PC-3 (cell line): ENCODE results near the gene MEP1B. TPM values are rescaled to one million over a fixed set of nuclear protein-coding genes. Genes with fewer than 3 reads are reported as not detected.

Source experiments
- ATAC-seq: fragments of 200-7000 bp; cut with Tn5 transposase; 2 replicates; pipeline ENCODE4 v1.9.1; 2020; ENCODE audit warnings: mild to moderate bottlenecking, moderate library complexity
- BruUV-seq: library from RNA; stranded (reverse); fragments of 400-500 nt; replicated peaks from 2 replicates; lab custom pipeline; 2021; lab: Mats Ljungman, UMichigan
- CTCF ChIA-PET: fragments of 300-600 bp; sonication (Branson Sonifier 250); formaldehyde crosslinking; loops from one replicate; lab custom pipeline; 2022; ENCODE audit warnings: antibody characterized with exemption; lab: Charles Lee
- POLR2A ChIA-PET: fragments of 300-600 bp; sonication (Branson Sonifier 250); formaldehyde crosslinking; loops from one replicate; lab custom pipeline; 2022; ENCODE audit warnings: antibody characterized with exemption; ENCODE audit not compliant: unreplicated experiment; lab: Charles Lee
- DNase-seq: peaks from one replicate; pipeline ENCODE4 v3.0.0-alpha.2; 2015
- H2AFZ ChIP-seq: fragments of 300-600 bp; sonication (generic); 2 replicates; pipeline ENCODE4 v1.6.0; 2016; ENCODE audit warnings: antibody characterized with exemption, low read length
- H3F3A ChIP-seq: fragments of 300-600 bp; sonication (generic); one replicate; pipeline ENCODE4 v1.6.0; 2017; ENCODE audit warnings: antibody characterized with exemption, low read length, control low read depth, mild to moderate bottlenecking; ENCODE audit not compliant: unreplicated experiment
- H3K27ac ChIP-seq: fragments of 300-600 bp; sonication (generic); 2 replicates; pipeline ENCODE4 v1.5.1; 2016; ENCODE audit warnings: mild to moderate bottlenecking, low read length
- H3K27me3 ChIP-seq: fragments of 300-600 bp; sonication (generic); 2 replicates; pipeline ENCODE4 v1.6.1; 2016; ENCODE audit warnings: low read length, mixed read lengths
- H3K36me3 ChIP-seq: fragments of 300-600 bp; sonication (generic); 2 replicates; pipeline ENCODE4 v1.6.1; 2016; ENCODE audit warnings: low read depth, mixed run types, low read length, mixed read lengths
- H3K4me1 ChIP-seq: fragments of 300-600 bp; sonication (generic); 2 replicates; pipeline ENCODE4 v1.5.1; 2016; ENCODE audit warnings: low read length; ENCODE audit not compliant: insufficient read depth
- H3K4me2 ChIP-seq: fragments of 300-600 bp; sonication (generic); 2 replicates; pipeline ENCODE4 v1.6.0; 2016; ENCODE audit warnings: low read length
- H3K4me3 ChIP-seq: fragments of 300-600 bp; sonication (generic); 2 replicates; pipeline ENCODE4 v1.5.1; 2016; ENCODE audit warnings: mild to moderate bottlenecking, low read length, mixed read lengths
- H3K79me2 ChIP-seq: fragments of 300-600 bp; sonication (generic); 2 replicates; pipeline ENCODE4 v1.6.1; 2017; ENCODE audit warnings: low read length, mixed read lengths
- H3K9ac ChIP-seq: fragments of 300-600 bp; sonication (generic); 2 replicates; pipeline ENCODE4 v1.6.0; 2016; ENCODE audit warnings: mild to moderate bottlenecking, low read length
- H3K9me2 ChIP-seq: fragments of 300-600 bp; sonication (generic); replicated peaks from 2 replicates; pipeline ENCODE4 v1.6.1; 2016; ENCODE audit warnings: mixed run types, low read length, mixed read lengths
- H3K9me3 ChIP-seq: fragments of 300-600 bp; sonication (generic); 2 replicates; pipeline ENCODE4 v1.6.1; 2016; ENCODE audit warnings: low read length, mixed read lengths
- H4K20me1 ChIP-seq: fragments of 300-600 bp; sonication (generic); 2 replicates; pipeline ENCODE4 v1.6.1; 2016; ENCODE audit warnings: low read length, mixed read lengths
- EZH2 ChIP-seq: fragments of 300-600 bp; sonication (generic); IDR thresholded peaks from one replicate; pipeline ENCODE4 v1.6.1; 2017; ENCODE audit warnings: antibody characterized with exemption, mild to moderate bottlenecking, low read length; ENCODE audit not compliant: unreplicated experiment
- EZH2phosphoT487 ChIP-seq: fragments of 300-600 bp; sonication (generic); IDR thresholded peaks from 2 replicates; pipeline ENCODE4 v1.6.1; 2018; ENCODE audit warnings: mild to moderate bottlenecking, antibody characterized with exemption, low read length, borderline replicate concordance
- intact Hi-C: fragments of 100-400 bp; cut with micrococcal nuclease; formaldehyde crosslinking; loops from 2 replicates; pipeline ENCODE4 v1.9.0; 2023
- total RNA-seq: library from RNA; depleted of rRNA; stranded (reverse); fragments of >200 nt; gene quantifications from 2 replicates; pipeline ENCODE4 v1.2.3, GENCODE V29; 2014
- TF ChIP-seq, protein P1 (sequence below): fragments of 300-600 bp; sonication (generic); conservative IDR thresholded peaks from 2 replicates; pipeline ENCODE4 v1.5.1; 2017; ENCODE audit warnings: antibody characterized with exemption, low read depth, mild to moderate bottlenecking, low read length

Gene MEP1B
- total RNA-seq, 1 experiment from 2014 or later = not detected

DNA sequence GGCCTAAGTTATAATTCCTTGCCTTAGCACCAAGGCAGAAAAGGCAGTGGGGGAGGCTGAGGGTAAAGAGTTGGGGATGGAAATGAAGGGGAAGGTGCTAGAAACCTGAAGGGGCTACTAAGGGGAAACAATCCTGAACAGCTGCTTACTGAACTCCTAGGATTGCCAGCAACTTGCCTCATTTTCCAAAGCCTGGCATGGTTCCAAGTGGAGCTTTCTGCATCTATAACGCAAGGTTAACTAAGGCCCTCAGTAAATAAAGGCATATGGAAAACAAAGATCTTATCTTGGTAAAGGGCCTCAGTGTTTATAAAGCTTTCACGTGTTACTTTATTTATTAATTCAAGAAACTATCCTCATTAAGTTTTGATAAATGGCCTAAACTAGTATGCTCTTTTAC lies 10.9 kb downstream of the MEP1B start:
- Histone ChIP-seq H3K9ac (no peak overlapping the region), H3K79me2 (no peaks in the 10 kb centered on the region), H4K20me1 (no peaks in the 10 kb centered on the region), H3K9me2 (no peaks in the 10 kb centered on the region), H3K36me3 (no peaks in the 10 kb centered on the region), H3K4me3 (no peak overlapping the region), H3K27ac (no peak overlapping the region), H3F3A (no peaks in the 10 kb centered on the region), H2AFZ (no peak overlapping the region), H3K4me1 (no peaks in the 10 kb centered on the region), H3K4me2 (no peak overlapping the region), H3K27me3 (no peaks in the 10 kb centered on the region), H3K9me3 (no peaks in the 10 kb centered on the region)
- intact Hi-C loops = no loop called here
- DNase-seq (no peak), ATAC-seq (no peak)
- TF ChIP-seq EZH2phosphoT487 (no peak), EZH2 (no peak)
- TF ChIP-seq, protein P1, sequence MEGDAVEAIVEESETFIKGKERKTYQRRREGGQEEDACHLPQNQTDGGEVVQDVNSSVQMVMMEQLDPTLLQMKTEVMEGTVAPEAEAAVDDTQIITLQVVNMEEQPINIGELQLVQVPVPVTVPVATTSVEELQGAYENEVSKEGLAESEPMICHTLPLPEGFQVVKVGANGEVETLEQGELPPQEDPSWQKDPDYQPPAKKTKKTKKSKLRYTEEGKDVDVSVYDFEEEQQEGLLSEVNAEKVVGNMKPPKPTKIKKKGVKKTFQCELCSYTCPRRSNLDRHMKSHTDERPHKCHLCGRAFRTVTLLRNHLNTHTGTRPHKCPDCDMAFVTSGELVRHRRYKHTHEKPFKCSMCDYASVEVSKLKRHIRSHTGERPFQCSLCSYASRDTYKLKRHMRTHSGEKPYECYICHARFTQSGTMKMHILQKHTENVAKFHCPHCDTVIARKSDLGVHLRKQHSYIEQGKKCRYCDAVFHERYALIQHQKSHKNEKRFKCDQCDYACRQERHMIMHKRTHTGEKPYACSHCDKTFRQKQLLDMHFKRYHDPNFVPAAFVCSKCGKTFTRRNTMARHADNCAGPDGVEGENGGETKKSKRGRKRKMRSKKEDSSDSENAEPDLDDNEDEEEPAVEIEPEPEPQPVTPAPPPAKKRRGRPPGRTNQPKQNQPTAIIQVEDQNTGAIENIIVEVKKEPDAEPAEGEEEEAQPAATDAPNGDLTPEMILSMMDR = no peak
- ChIA-PET CTCF (no interaction called here), POLR2A (no interaction called here)
- no TSS peak for BruUV-seq

- intact Hi-C loops = no loop called here
- Histone ChIP-seq H3K4me2 (no peak overlapping the region), H3F3A (no peaks in the 10 kb centered on the region), H2AFZ (no peak overlapping the region), H3K36me3 (no peaks in the 10 kb centered on the region), H3K4me3 (no peak overlapping the region), H4K20me1 (no peaks in the 10 kb centered on the region), H3K79me2 (no peaks in the 10 kb centered on the region), H3K27me3 (peaks cover 5% of the 10 kb centered on the region; the same call in 1 of the 2 replicates), H3K9me3 (no peaks in the 10 kb centered on the region), H3K9ac (no peak overlapping the region), H3K27ac (no peak overlapping the region), H3K4me1 (no peaks in the 10 kb centered on the region), H3K9me2 (no peaks in the 10 kb centered on the region)
- DNase-seq (no peak), ATAC-seq (no peak)
- no TSS peak for BruUV-seq
- TF ChIP-seq, protein P1 = no peak
- no peak for TF ChIP-seq EZH2
- TF ChIP-seq EZH2phosphoT487 = no peak
- CTCF ChIA-PET = no interaction called here
- POLR2A ChIA-PET = no interaction called here
These were observed 12.3 kb downstream of the MEP1B start for GRCh38 chr18:32201948-32202672.

DNA sequence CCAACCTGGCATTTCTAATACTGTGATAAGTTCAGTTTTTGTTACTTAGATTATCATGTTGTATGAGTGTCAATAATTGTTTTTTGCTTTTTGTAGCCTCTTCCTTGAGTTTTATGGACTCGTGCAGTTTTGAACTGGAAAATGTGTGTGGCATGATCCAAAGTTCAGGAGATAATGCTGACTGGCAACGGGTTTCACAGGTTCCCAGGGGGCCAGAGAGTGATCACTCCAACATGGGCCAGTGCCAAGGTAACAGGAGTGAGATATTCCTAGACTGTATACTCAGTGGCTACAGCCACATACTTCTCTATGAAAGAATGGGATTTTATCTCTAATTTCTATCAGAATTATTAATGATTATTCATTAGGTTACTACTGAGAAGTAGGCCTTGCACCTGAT lies 18.2 kb downstream of the MEP1B start:
- H4K20me1 ChIP-seq = no peaks in the 10 kb centered on the region
- no peak overlapping the region for H3K9ac ChIP-seq
- H3K36me3 ChIP-seq = no peaks in the 10 kb centered on the region
- intact Hi-C loops = no loop called here
- TF ChIP-seq, protein P1 = no peak
- TF ChIP-seq EZH2 (no peak), EZH2phosphoT487 (no peak)
- no TSS peak for BruUV-seq
- POLR2A ChIA-PET = no interaction called here
- DNase-seq (no peak), ATAC-seq (no peak)
- no peak overlapping the region for H3K4me3 ChIP-seq
- no peak overlapping the region for H2AFZ ChIP-seq
- H3K4me2 ChIP-seq = no peak overlapping the region
- H3K9me2 ChIP-seq = no peaks in the 10 kb centered on the region
- no peaks in the 10 kb centered on the region for H3K9me3 ChIP-seq
- CTCF ChIA-PET = no interaction called here
- no peaks in the 10 kb centered on the region for H3F3A ChIP-seq
- H3K27ac ChIP-seq = no peak overlapping the region
- H3K79me2 ChIP-seq = no peaks in the 10 kb centered on the region
- no peaks in the 10 kb centered on the region for H3K4me1 ChIP-seq
- H3K27me3 ChIP-seq = peaks cover 8% of the 10 kb centered on the region; the same call in 1 of the 2 replicates
